ENCODE data around the gene SUZ12.
"Not testable (repeated sequence)": the region's sequence is repeated elsewhere in the genome, so short reads cannot be mapped to it uniquely, and the experiment has no call there.

SUZ12 gene

DNA sequence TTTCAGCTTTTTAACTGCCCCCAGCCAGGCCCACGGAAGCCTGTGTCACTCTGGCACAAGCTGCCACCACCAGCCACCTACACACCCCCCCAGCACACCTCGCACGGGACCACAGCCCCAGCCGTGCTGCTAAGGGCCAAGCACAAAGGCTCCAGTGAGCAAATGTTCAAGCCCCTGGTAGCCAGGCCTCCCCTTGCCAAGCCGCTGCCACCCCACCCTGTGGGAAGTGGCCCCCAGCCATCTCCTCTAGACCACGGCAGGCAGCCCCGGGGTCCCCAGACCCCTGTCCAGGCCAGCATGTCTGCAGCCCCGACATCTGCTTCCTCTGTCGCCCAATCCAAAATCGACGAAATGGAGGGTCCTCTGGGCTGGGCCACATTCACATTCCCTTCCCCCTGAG is 105.5 kb downstream of the SUZ12 start:
- not testable (repeated sequence) for DNase-seq

DNA sequence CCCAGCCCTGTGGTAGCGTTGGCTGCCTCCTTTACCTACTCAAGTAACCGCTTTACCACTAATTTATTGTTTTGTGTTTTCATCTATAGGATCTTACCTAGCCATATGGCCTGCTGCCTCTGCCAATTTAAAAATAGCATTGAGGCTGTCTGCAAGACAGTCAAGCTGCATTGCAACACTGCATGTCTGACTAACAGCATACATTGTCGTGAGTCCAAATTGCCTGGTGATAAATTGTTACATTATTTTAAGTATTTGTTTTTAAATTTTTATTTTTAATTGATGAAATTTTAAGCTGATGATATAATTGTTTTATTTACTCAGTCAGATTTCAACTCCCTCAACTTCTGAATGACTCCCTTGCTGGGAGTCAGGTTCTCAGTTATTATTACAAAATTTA is 108.8 kb downstream of the SUZ12 start:
- DNase-seq = not testable (repeated sequence)

DNA sequence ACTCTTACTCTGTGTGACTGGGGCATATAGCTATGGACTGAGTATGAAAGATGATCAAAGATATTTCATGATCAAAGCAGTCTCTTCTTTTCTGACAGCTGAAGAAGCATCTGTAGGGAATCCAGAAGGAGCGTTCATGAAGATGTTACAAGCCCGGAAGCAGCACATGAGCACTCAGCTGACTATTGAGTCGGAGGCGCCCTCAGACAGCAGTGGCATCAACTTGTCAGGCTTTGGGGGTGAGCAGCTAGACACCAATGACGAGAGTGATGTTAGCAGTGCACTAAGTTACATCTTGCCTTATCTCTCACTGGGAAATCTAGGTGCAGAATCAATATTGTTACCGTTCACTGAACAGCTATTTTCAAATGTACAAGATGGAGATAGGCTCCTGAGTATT is 110.9 kb downstream of the SUZ12 start:
- DNase-seq = not testable (repeated sequence)
